H1 (cell line): ENCODE results near the gene CHCHD3. TPM values are rescaled to one million over a fixed set of nuclear protein-coding genes. Genes with fewer than 3 reads are reported as not detected.

ENCODE experiments used
- CTCF ChIA-PET: fragments of 300-600 bp; sonication (Branson Sonifier 250); formaldehyde crosslinking; loops from one replicate; lab custom pipeline; 2021; ENCODE audit not compliant: partially characterized antibody; lab: Charles Lee
- POLR2A ChIA-PET: fragments of 300-600 bp; sonication (Branson Sonifier 250); formaldehyde crosslinking; loops from one replicate; lab custom pipeline; 2021; ENCODE audit warnings: inconsistent platforms; ENCODE audit not compliant: partially characterized antibody; lab: Charles Lee
- DNase-seq, 2 experiments: peaks; one replicate each; pipeline versions ENCODE4 v3.0.0 to v3.0.0-alpha.2; 2010 to 2022; ENCODE audit warnings: low spot score in 2 of 2, low read depth in 1 of 2, mixed read lengths in 1 of 2
- FAIRE-seq: peaks from 2 replicates; lab custom pipeline; 2011; peaks lifted over from hg19 to GRCh38; lab: Jason Lieb, UNC
- H2AFZ ChIP-seq: 2 replicates; pipeline ENCODE4 v1.8.1; 2012; ENCODE audit warnings: low read length, inconsistent platforms
- H2AK5ac ChIP-seq: 2 replicates; pipeline ENCODE4 v1.6.1; 2013; ENCODE audit warnings: low read depth, low read length
- H2BK120ac ChIP-seq: replicated peaks from 2 replicates; pipeline ENCODE3; 2013; ENCODE audit warnings: low read depth, low read length, inconsistent platforms
- H2BK12ac ChIP-seq: 2 replicates; pipeline ENCODE4 v1.6.1; 2013; ENCODE audit warnings: low read depth, low read length
- H2BK15ac ChIP-seq: 2 replicates; pipeline ENCODE4 v1.6.1; 2013; ENCODE audit warnings: low read length
- H2BK20ac ChIP-seq: 2 replicates; pipeline ENCODE4 v1.6.1; 2013; ENCODE audit warnings: low read length
- H2BK5ac ChIP-seq: 2 replicates; pipeline ENCODE4 v1.6.1; 2013; ENCODE audit warnings: low read depth, low read length
- H3K14ac ChIP-seq: 2 replicates; pipeline ENCODE4 v1.6.1; 2013; ENCODE audit warnings: inconsistent platforms; ENCODE audit not compliant: insufficient read length
- H3K18ac ChIP-seq: 2 replicates; pipeline ENCODE4 v1.6.1; 2013; ENCODE audit warnings: low read length; ENCODE audit errors: extremely low read depth
- H3K23ac ChIP-seq: 2 replicates; pipeline ENCODE4 v1.6.1; 2013; ENCODE audit warnings: inconsistent platforms; ENCODE audit not compliant: insufficient read length
- H3K23me2 ChIP-seq: 2 replicates; pipeline ENCODE4 v1.6.1; 2013; ENCODE audit warnings: low read depth, low read length
- H3K27ac ChIP-seq: 2 replicates; pipeline ENCODE4 v1.6.1; 2011; ENCODE audit warnings: low read depth, low read length, inconsistent platforms
- H3K27me3 ChIP-seq, 4 experiments: replicated peaks in 1 of 4; 1 replicate in 1 of 4; 2 replicates in 3 of 4; pipeline versions ENCODE4 v1.6.1 to v1.8.1; 2011 to 2013; ENCODE audit warnings: low read length in 3 of 4, mild to moderate bottlenecking in 3 of 4, inconsistent platforms in 2 of 4, mixed read lengths in 2 of 4, moderate library complexity in 1 of 4; ENCODE audit not compliant: control insufficient read depth in 3 of 4, insufficient read depth in 3 of 4; ENCODE audit errors: extremely low read depth in 1 of 4
- H3K36me3 ChIP-seq, 4 experiments: 2 replicates each; pipeline versions ENCODE4 v1.6.1 to v1.8.1; 2011 to 2013; ENCODE audit warnings: mild to moderate bottlenecking in 4 of 4, low read length in 3 of 4, moderate library complexity in 2 of 4, control low read depth in 1 of 4, inconsistent platforms in 1 of 4; ENCODE audit not compliant: insufficient read depth in 4 of 4, control insufficient read depth in 2 of 4
- H3K4ac ChIP-seq: replicated peaks from 2 replicates; pipeline ENCODE3; 2013; ENCODE audit warnings: low read length, low read depth, mixed read lengths, inconsistent platforms; ENCODE audit not compliant: insufficient read length
- H3K4me1 ChIP-seq, 4 experiments: replicated peaks in 1 of 4; 1 replicate in 1 of 4; 2 replicates in 3 of 4; pipeline versions ENCODE4 v1.6.1 to v1.8.1; 2011 to 2013; ENCODE audit warnings: low read length in 3 of 4, inconsistent platforms in 2 of 4, mixed read lengths in 1 of 4; ENCODE audit not compliant: insufficient read depth in 4 of 4, control insufficient read depth in 3 of 4
- H3K4me2 ChIP-seq, 2 experiments: 2 replicates each; pipeline versions ENCODE4 v1.6.1 to v1.8.1; 2011 to 2013; ENCODE audit warnings: low read depth in 2 of 2, low read length in 2 of 2, control low read depth in 1 of 2, inconsistent platforms in 1 of 2, mild to moderate bottlenecking in 1 of 2; ENCODE audit not compliant: insufficient read depth in 1 of 2
- H3K4me3 ChIP-seq, 4 experiments: fragments of 200-600, 300-600 bp in 1 of 4; sonication (generic), shearing (Covaris generic), sonication (Bioruptor Twin) in 1 of 4; 2 replicates each; pipeline versions ENCODE4 v1.5.1 to v1.8.1; 2011 to 2016; ENCODE audit warnings: low read length in 4 of 4, low read depth in 3 of 4, control low read depth in 2 of 4, inconsistent platforms in 2 of 4, mild to moderate bottlenecking in 2 of 4, mixed read lengths in 1 of 4, moderate library complexity in 1 of 4; ENCODE audit not compliant: insufficient read depth in 2 of 4; ENCODE audit errors: extremely low read depth in 1 of 4
- H3K56ac ChIP-seq: replicated peaks from 2 replicates; pipeline ENCODE3; 2013; ENCODE audit warnings: low read depth, mild to moderate bottlenecking, mixed read lengths, low read length, inconsistent platforms; ENCODE audit not compliant: insufficient read length
- H3K79me1 ChIP-seq: 2 replicates; pipeline ENCODE4 v1.6.1; 2013; ENCODE audit warnings: low read depth, low read length, control low read depth
- H3K79me2 ChIP-seq, 2 experiments: 2 replicates each; pipeline versions ENCODE4 v1.6.1 to v1.8.1; 2012 to 2013; ENCODE audit warnings: low read length in 2 of 2, mild to moderate bottlenecking in 2 of 2, inconsistent platforms in 1 of 2; ENCODE audit not compliant: insufficient read depth in 2 of 2, control insufficient read depth in 1 of 2
- H3K9ac ChIP-seq, 4 experiments: replicated peaks in 1 of 4; 1 replicate in 1 of 4; 2 replicates in 3 of 4; pipeline versions ENCODE4 v1.6.1 to v1.8.1; 2011 to 2013; ENCODE audit warnings: low read depth in 3 of 4, low read length in 3 of 4, control low read depth in 2 of 4, mild to moderate bottlenecking in 2 of 4, moderate library complexity in 2 of 4, inconsistent platforms in 1 of 4; ENCODE audit errors: extremely low read depth in 1 of 4
- H3K9me3 ChIP-seq, 2 experiments: 2 replicates each; pipeline versions ENCODE4 v1.6.1 to v1.8.1; 2012 to 2013; ENCODE audit warnings: mild to moderate bottlenecking in 2 of 2, moderate library complexity in 2 of 2, control low read depth in 1 of 2, inconsistent platforms in 1 of 2, low read depth in 1 of 2, low read length in 1 of 2, mixed read lengths in 1 of 2; ENCODE audit not compliant: insufficient read depth in 2 of 2
- H4K20me1 ChIP-seq, 2 experiments: replicated peaks in 1 of 2; 2 replicates each; pipeline versions ENCODE3 to v1.8.1; 2011 to 2013; ENCODE audit warnings: inconsistent platforms in 2 of 2, low read length in 2 of 2, mild to moderate bottlenecking in 1 of 2; ENCODE audit not compliant: insufficient read depth in 2 of 2, control insufficient read depth in 1 of 2
- H4K5ac ChIP-seq: 2 replicates; pipeline ENCODE4 v1.6.1; 2013; ENCODE audit warnings: low read length, low read depth, mixed read lengths, inconsistent platforms; ENCODE audit not compliant: insufficient read length
- H4K8ac ChIP-seq: 2 replicates; pipeline ENCODE4 v1.8.0; 2013; ENCODE audit warnings: mild to moderate bottlenecking, moderate library complexity, low read length, inconsistent platforms; ENCODE audit not compliant: insufficient read depth; ENCODE audit errors: extremely low read depth
- H4K91ac ChIP-seq: replicated peaks from 2 replicates; pipeline ENCODE3; 2013; ENCODE audit warnings: low read length, mixed read lengths, inconsistent platforms; ENCODE audit not compliant: insufficient read length
- SP4 ChIP-seq: IDR thresholded peaks from 2 replicates; pipeline ENCODE4 v1.6.1; 2012; ENCODE audit warnings: low read length, inconsistent platforms
- WGBS, 2 experiments: shearing (Covaris generic) in 1 of 2; methylation state at CpG; one replicate each; pipeline versions ENCODE4 v1.1.6 to v1.1.7; 2013 to 2015; ENCODE audit warnings: low lambda C conversion rate in 2 of 2, mixed read lengths in 2 of 2, inconsistent platforms in 1 of 2, low coverage in 1 of 2, missing lambda C conversion rate in 1 of 2; ENCODE audit not compliant: insufficient replicate concordance in 2 of 2, insufficient coverage in 1 of 2, insufficient read length in 1 of 2; ENCODE audit errors: extremely low coverage in 1 of 2, missing lambda C conversion rate in 1 of 2; 5-methylcytosine and 5-hydroxymethylcytosine counted together
- polyA plus RNA-seq, 7 experiments: library from polyadenylated mRNA; depleted of rRNA in 3 of 7; stranded (reverse) in 5 of 7; unstranded in 2 of 7; fragments of >200 nt in 5 of 7; fragments of 200-250 nt in 2 of 7; gene quantifications; 1 replicate in 5 of 7; 2 replicates in 1 of 7; 4 replicates in 1 of 7; pipeline versions ENCODE4 v1.2.1 to v1.2.3, GENCODE V29; 2011 to 2013; ENCODE audit warnings: missing spikeins in 2 of 7, mixed read lengths in 2 of 7
- total RNA-seq: library from RNA; stranded (reverse); fragmentation: NEBNext Ultra II Directional; extraction: Animal tissue kit (Norgen Biotek cat#: 25700); gene quantifications from 2 replicates; pipeline ENCODE4 v1.2.1, GENCODE V29; 2021

CHCHD3 gene
- total and polyA plus RNA-seq, 2 of the 8 experiments (the other 6 are each of a cell fraction or from before 2014, with no cell fraction given), result 42.9 to 137 TPM

DNA sequence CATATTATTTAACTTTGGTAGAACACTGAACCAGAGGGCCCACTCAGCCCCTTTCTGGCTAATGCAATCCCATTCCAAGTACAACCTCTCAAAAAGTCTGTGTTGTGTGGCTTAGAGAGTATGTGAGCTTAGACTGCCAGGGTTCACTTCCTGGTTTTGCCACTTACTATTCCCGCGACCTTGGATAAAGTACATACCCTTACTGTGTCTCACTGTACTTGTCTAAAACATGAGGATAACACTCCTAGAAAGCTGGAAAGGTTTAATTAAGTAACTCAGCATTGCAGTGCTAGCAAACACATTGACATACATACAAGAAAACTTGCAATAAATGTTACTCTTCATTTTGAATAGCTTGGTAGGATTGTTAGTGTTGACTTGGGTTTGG, 215.8 kb downstream of the CHCHD3 start:
- no peak overlapping the region for H2BK120ac ChIP-seq
- peaks cover 0 to 11% of the 10 kb centered on the region in 2 experiments; a peak in 1 of 4 replicates for H3K79me2 ChIP-seq
- no peak for DNase-seq
- no peak overlapping the region for H2AFZ ChIP-seq
- H3K18ac ChIP-seq, result no peak overlapping the region
- ChIA-PET POLR2A (interaction anchor here (0.9 kb wide), 1 partner anchor 11 kb away, joined by 4 read pairs; no protein-coding TSS in a partner anchor), CTCF (no interaction called here)
- no peak overlapping the region for H3K14ac ChIP-seq
- H3K9ac ChIP-seq, result no peak overlapping the region
- no peak overlapping the region for H3K4ac ChIP-seq
- H3K23ac ChIP-seq, result no peak overlapping the region
- H2AK5ac ChIP-seq, result no peak overlapping the region
- no peak overlapping the region for H2BK5ac ChIP-seq
- no peak overlapping the region for H3K56ac ChIP-seq
- 75% methylated on average over 2 of the region's 2 CpGs; no CpG with 5 or more reads in 1 of the 2 experiments for WGBS, 2 experiments
- no peak overlapping the region for H3K4me2 ChIP-seq
- H2BK15ac ChIP-seq, result no peak overlapping the region
- no peaks in the 10 kb centered on the region; the same call in 1 of the 2 replicates for H3K79me1 ChIP-seq
- H3K27me3 ChIP-seq, result no peaks in the 10 kb centered on the region
- FAIRE-seq, result no peak
- no peak overlapping the region for H3K27ac ChIP-seq
- no peaks in the 10 kb centered on the region for H3K36me3 ChIP-seq
- no peak overlapping the region for H3K4me3 ChIP-seq
- no peak for TF ChIP-seq SP4
- H3K9me3 ChIP-seq, result 0 out of 4 replicates have a peak, but pooled peaks cover 0 to 3% of the 10 kb centered on the region in 2 experiments
- H3K4me1 ChIP-seq, result no peaks in the 10 kb centered on the region
- H4K8ac ChIP-seq, result no peak overlapping the region
- no peak overlapping the region for H4K5ac ChIP-seq
- no peak overlapping the region for H2BK12ac ChIP-seq
- H4K20me1 ChIP-seq, result no peaks in the 10 kb centered on the region
- no peak overlapping the region for H4K91ac ChIP-seq
- H3K23me2 ChIP-seq, result peaks cover 2% of the 10 kb centered on the region; the same call in 1 of the 2 replicates
- H2BK20ac ChIP-seq, result no peak overlapping the region
